DMS53 treated with DMSO at 0.1 percent for 48 hours (cell line): ENCODE measurements around the gene LDAH.

Source experiments
- DNase-seq: peaks from one replicate; lab custom pipeline; 2025; ENCODE audit not compliant: unreplicated experiment; lab: John Stamatoyannopoulos, UW

LDAH gene

DNA sequence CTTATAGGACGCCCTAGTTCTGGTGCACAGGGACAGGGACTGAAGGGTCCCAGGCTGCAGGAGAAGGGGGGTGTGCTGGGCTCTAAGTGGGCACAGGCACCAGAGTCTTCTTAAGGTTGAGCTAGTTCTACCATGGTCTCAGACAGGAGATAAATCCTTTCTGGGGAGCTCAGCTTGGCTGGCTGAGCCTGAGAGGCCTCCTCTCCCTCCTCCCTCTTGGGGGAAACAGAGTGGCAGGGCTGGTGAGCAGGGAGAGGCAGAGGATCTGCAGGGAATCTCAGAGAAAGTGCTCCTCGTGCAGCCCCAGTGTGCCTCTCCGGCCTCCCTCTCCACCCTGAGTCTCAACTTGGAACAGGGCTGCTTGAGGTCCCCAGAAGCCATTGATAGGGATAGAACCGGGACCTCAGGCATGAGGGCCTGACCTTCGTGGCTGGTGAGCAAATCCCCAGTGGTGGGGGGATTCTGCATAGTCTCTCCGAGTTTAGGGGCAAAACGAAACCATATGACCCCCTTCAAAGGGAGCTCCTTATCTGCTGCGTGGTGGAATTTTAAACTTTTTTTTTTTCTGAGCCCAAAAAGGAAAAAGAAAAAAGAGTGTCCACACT lies 153.9 kb downstream of the LDAH start:
- no peak for DNase-seq

DNA sequence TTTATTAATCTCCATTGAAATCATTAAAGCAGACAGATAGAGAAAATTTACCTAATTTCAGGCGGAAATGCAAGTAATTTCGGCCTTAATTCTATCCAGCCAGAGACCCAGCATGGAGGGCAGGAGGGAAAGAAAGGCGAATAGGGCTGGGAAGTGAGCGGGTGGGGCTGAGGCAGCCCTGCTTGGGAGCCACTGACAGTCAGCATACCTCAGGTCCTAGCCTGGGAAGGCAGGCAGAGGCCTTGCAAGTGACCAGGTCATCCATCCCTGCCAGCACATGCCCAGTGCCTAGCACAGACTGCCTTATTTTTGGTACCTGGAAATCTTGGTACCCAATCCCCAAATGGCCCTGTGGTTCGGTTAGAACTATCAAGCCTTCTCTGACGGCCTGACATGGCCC lies 154.4 kb downstream of the LDAH start:
- no peak for DNase-seq

DNA sequence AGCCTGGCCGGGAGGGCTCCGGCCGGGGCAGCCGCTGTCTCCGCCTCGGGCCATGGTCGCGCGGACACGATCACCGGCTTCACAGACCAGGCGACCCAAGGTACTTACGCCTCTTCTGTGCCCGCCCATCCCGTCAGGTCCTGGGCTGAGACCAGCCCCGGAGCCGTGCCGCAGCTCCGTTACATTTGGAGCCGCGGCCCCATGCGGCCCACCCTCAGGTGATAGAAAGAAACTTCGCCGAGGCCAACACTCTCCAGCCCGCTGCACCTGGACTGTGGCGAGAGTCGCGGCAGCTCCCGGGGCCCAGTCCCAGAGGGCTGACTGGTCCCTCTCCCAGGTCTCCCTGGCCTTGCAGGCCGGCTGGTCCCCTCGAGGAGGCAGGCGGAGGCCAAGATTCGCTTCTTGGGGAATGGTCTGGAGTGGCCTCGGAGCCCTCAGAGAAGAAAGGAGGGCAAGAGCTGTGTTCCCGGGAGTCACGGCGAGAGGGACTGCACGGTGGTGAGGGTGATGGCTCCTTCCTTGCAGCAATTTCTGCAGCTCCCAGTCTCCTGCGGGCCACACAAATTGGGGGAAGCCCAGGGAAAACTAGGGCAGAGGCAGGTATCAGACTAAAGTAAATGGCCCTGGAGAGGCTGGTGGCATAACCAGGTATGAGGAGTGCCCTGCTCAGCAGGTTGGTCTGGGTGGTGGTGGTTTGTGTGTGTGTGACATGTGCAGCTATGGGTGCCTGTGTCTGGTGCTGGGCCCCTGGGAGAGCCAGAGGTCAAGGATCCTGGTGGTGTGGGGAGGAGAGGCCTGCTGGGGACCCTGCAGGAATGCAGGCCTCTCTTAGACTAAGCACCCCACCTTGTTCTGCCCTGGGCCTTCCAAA lies 155.1 kb downstream of the LDAH start:
- DNase-seq, result no peak

GRCh38 chr2:20667151-20667530 lies 155.8 kb downstream of the LDAH start:
- no peak for DNase-seq

DNA sequence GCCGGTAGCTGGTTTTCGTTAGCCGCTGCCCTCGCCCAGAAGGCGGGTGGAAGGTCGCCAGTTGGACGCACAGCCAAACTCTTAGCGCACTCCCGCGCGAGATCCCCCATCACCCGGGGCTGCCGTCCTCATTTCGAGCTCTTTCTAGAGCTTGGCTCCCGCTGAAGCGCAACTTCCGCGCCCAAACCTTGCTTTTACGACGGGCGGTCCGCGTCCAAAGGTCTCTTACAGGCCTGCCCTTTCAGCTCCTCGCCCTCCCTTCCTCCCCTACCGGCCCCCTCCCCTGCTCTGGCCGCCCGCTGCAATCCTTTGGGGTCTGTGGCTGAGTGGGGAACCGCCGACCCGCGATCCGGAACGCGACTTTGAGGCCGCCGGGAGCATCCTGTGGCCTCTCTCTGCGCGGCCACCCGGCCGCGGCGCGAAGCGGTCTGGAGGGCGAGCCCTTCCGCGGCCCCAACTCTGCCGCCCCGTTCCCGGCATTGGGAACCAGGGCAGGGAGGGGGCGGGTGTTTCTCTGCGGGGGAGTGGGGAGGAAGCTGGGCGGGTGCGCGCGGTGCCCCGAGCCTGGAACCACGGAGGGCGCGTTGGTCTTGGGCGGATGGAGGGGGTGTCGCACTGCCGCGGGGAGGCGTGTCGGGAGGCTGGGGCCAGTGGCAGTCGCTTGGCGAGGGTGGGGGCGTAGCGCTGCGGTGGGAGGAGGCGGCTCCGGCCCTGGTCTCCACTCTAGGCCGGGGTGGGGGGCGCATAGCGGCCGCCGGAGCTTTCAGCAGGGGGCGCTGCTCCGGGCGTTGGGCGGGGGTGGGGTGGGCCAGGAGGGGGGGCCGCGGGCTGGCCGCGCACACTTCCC lies 156.4 kb downstream of the LDAH start, which contains the start of gene GDF7:
Gene GDF7 (plus strand): TSS at position 841 of the 847 bp plus-strand sequence. CDS start 96 bp downstream, outside the sequence.
- no peak for DNase-seq

- no peak for DNase-seq
These were observed 156.9 kb downstream of the LDAH start for GRCh38 chr2:20666005-20666303.

GRCh38 chr2:20665243-20666004 lies 157.5 kb downstream of the LDAH start:
- DNase-seq, result no peak

DNA sequence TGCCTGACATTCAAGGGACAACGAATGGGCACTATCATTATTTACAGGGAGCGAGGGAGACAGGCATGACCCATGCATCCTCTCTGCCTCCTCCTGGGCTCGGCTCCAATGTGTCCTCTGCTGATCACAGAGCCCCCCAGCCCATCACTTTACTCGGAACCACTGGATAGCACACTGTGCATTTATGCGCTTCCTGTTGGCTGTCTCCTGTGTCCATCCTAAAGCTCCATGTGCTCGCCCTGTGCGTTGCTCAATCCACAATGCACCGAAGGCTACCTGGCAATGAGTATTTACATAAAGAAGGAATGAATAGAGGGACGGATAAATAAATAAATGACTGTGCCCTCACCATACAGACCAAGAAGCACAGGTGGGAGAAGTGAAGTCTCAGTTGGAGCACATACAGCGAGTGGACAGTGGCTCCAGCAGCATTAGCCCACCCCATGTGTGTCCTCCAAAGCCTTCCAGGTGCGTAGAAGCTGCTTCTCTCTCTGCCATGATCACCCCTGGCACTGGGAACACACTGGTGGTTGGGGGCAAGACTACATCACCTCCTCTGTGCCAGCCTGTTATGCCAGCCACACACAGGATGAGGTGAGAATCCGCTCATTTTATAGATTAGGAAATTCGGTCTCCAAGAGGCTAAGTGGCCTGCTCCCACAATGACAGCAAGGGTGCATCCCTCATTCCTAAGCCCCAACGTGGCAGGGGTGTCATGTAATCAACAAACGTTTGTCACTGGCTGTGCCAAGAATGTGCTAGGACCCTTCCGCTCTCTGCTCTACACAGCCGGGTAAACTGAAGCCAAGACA lies 158.3 kb downstream of the LDAH start:
- DNase-seq, result no peak

DNA sequence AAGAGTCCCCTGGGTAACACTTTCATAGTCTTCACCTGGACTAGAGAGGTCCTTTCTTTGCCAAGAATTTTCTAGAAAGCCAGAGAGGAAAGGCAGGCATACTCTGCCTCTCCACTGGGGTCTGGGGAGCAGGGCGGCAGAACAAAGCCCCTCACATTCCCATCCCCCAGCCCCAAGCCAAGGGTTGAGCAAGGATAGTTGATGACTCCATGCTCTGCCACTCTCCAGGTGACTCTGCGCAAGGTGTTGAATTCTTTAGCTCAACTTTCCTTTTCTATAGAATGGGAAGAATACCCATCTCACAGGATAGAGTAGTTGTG lies 158.9 kb downstream of the LDAH start:
- DNase-seq, result no peak

DNA sequence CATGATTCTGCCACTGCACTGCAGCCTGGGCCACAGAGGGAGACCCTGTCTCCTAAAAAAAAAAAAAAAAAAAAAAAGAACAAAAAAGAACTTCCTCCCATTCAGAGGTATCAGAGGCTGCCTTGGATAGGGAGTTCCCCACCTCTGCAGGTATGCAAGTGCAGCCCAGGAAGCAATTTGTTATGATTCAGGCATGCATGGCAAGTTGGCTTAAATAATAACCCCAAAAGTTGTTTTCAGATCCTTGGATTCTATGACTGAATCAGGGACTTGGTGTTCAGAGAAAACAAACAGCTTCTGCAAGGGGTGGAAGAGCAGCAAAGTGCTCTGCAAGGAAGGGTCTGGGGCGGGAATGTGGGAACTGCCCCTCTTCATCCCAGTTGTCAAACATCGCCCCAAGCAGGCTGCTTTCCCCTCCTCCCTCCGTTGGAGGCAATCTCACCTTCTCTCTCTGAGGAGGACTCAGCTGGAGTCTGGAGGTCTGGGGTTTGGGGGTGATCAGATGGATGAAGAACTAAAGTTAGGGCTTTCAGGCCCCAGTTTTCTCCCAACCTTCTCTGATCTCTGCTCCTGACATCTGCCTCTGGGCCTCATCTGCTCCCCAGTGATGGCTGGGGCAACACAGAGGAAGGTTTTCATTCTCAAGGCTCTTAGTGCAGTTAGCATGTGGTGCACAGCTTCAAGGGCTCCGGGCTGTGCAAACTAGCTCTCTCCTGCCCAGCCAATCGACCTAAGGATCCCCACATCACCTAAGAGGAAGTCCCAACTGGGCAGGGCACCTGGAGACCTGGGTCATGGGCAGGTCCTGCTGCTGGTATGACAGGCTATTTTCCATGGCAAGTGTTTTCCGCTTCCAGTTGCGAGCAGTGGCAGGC lies 159.5 kb downstream of the LDAH start:
- no peak for DNase-seq

GRCh38 chr2:20662308-20662937 lies 160.5 kb downstream of the LDAH start:
- DNase-seq, result no peak

GRCh38 chr2:20661421-20662307 lies 161.2 kb downstream of the LDAH start:
- DNase-seq, result peak; percentile 19

- no peak for DNase-seq
These were observed 162.1 kb downstream of the LDAH start for GRCh38 chr2:20660506-20661420.

- DNase-seq, result no peak
These were observed 165.2 kb downstream of the LDAH start for GRCh38 chr2:20657522-20658235.

- no peak for DNase-seq
These were observed 166.3 kb downstream of the LDAH start for GRCh38 chr2:20656561-20656960.

GRCh38 chr2:20654535-20654813 lies 168.4 kb downstream of the LDAH start:
- no peak for DNase-seq
